Activated CD4-positive, alpha-beta T cell treated with anti-CD3 and anti-CD28 coated beads, Interleukin-10, Interleukin-2, amounts not matched to agents 100 ng/mL and 50 ng/mL, durations not matched to agents 16 hours and 8 hours (primary cell): Measurements from ENCODE around the gene FERMT3.
A peak's percentile ranks its signal among the peaks of the same experiment; 100 is the strongest.

ENCODE experiments used
- DNase-seq: peaks from one replicate; pipeline ENCODE4 v3.0.0-alpha.2; 2020

FERMT3 gene

GRCh38 chr11:64267207-64267945 is 60.9 kb downstream of the FERMT3 start:
- DNase-seq, result no peak

DNA sequence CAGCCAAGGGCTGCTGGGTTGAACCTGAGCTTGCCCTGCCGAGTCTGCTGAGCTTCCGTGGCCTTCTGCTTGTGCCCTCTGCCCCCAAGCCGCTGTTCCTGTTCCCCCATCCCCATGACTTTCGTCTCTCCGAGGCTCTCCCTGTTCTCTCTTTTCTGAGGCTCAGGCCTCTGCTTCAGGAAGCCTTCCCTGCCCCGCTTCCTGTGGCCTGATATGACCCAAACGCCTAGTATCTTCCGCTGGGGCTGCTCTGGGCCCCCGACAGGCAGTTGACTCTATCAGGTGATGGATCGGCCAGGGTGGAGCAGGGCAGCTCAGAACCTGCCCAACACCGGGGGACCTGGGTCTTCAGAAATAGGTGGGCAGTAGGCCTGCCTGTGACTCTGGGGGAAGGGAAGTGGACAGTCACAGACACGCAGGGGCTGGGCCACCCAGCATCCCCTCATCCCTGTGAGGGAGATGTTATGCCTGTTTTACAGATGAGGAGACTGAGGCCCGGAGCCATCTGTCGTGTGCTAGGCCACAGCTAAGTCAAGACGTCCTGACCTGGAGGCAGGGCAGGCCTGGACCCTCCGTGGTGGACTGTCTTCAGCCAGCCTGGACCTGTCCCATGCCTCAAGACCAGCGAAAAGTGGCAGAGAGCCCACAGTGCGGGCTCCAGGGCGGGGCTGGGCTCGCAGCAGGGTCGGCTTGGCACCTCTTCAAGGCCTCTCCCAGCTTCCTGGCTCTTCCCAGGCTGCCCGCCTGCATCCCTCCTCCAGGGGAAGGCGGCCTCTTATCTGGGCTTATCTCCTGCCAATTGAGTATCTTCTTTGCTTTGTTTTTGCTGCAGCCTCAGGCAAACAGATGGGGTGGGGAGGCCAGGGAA is 61.7 kb downstream of the FERMT3 start:
- no peak for DNase-seq

DNA sequence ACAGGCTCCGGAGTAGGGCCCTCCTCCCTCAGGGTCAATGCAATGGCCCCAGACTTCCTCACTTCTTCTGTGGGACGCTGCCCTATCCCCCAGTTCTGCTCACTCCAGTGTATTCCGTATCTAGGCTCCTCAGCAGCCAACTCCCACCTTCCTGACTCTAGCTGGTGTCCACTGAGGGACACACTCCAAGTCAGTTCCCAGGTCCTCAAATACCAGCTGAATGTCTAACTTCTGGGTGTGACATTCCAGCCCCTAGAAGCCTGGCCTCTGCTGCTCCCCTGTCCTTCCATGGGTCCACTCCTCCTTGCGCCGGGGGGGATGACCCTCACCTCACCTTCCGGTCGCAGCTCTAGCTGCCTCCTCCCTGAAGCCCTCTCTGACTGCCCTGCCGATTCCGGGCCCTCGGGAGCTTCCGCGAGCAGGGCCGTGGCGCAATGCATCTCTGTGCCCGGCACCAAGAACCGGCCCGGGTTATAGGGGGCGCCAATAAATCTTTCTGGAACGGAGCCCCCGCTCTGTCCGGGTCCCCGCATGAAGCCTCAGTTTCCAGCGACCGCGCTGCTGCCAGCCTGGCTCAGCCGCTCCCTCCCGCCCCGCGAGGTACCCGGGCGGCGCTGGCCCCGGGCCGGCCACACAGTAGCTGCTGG is 62.5 kb downstream of the FERMT3 start:
- DNase-seq, result peak; percentile 73

DNA sequence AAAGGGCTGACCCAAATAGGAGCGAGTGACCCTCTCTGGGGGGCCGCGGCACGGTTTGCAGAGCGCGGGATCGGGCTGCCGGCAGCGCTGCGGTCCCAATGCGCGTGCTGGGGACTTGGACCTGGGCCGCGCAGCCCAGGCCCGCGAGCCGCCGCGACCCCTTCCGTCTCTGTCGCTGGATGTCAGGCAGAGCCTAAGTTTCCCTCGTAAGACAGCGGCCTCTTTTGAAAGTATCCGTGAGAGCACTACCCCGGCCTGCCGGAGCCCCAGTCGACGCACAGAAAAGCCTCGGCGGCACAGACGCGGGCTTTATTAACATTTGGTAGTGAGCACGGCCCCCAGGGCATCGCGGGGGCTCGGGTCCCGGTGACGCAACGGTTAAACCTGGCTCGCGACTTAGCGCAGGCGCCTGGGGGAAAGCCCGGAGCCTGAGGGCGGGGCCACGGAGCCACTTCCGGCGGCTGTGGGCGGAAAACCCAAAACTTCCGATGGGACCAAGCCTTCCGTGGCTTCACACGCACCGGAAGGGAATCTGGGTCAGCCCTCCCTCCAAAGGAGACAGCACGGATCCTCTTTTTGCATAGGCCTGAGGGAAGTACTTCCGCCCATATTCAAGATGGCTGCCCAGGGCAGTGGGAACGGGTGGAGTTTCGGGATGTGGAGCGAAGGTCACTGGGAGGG is 63.2 kb downstream of the FERMT3 start:
- DNase-seq, result peak; percentile 99
